Fibroblast of mammary gland (primary cell): ENCODE measurements around the gene MCCC1.
"Not testable (repeated sequence)": the region's sequence is repeated elsewhere in the genome, so short reads cannot be mapped to it uniquely, and the experiment has no call there.

Experiments used
- DNase-seq: peaks from one replicate; pipeline ENCODE4 v3.0.0-alpha.2; 2010; ENCODE audit warnings: low read depth
- H3K4me3 ChIP-seq: 2 replicates; pipeline ENCODE4 v1.5.1; 2011; ENCODE audit warnings: low read depth, mild to moderate bottlenecking, low read length, moderate library complexity; ENCODE audit not compliant: control insufficient read depth
- CTCF ChIP-seq: conservative IDR thresholded peaks from 2 replicates; pipeline ENCODE4 v1.5.1; 2011; ENCODE audit warnings: low read depth, low read length, inconsistent platforms; ENCODE audit not compliant: control insufficient read depth, insufficient read depth

Gene MCCC1

GRCh38 chr3:183106635-183107034 is 7.3 kb upstream of the MCCC1 start:
- no peak overlapping the region for H3K4me3 ChIP-seq
- no peak for DNase-seq
- no peak for TF ChIP-seq CTCF

GRCh38 chr3:183103950-183104349 is 4.7 kb upstream of the MCCC1 start:
- H3K4me3 ChIP-seq, DNase-seq: not testable (repeated sequence)

- not testable (repeated sequence) for DNase-seq, H3K4me3 ChIP-seq
These were observed 1.7 kb upstream of the MCCC1 start for GRCh38 chr3:183101040-183101439.

GRCh38 chr3:183100376-183100775 is 1.1 kb upstream of the MCCC1 start:
- TF ChIP-seq CTCF = no peak
- no peak overlapping the region for H3K4me3 ChIP-seq
- peak; percentile 24 for DNase-seq

GRCh38 chr3:183099838-183100204 is 525 bp upstream of the MCCC1 start:
- peak overlapping the region; percentile 91 for H3K4me3 ChIP-seq
- no peak for DNase-seq
- no peak for TF ChIP-seq CTCF

GRCh38 chr3:183098536-183099025 is 715 bp downstream of the MCCC1 start:
- peak overlapping the region; percentile 91 for H3K4me3 ChIP-seq
- peak; percentile 23 for DNase-seq
- no peak for TF ChIP-seq CTCF

GRCh38 chr3:183094711-183095110 is 4.6 kb downstream of the MCCC1 start:
- DNase-seq = no peak
- H3K4me3 ChIP-seq = no peak overlapping the region
- no peak for TF ChIP-seq CTCF

- TF ChIP-seq CTCF = no peak
- DNase-seq = no peak
- H3K4me3 ChIP-seq = no peak overlapping the region
These were observed 7.0 kb downstream of the MCCC1 start for GRCh38 chr3:183092256-183092655.
